SK-N-SH (cell line): ENCODE measurements around the gene MAMSTR. TPM values are rescaled to one million over a fixed set of nuclear protein-coding genes. Genes with fewer than 3 reads are reported as not detected.

Experiments
- CTCF ChIA-PET: fragments of 300-600, 350-600 bp; formaldehyde crosslinking; extraction: SDS; loops from one replicate; lab custom pipeline; 2021; lab: Yijun Ruan, JAX
- POLR2A ChIA-PET: fragments of 350-600 bp; sonication (Branson Sonifier 250); formaldehyde crosslinking; extraction: SDS; loops from one replicate; lab custom pipeline; 2020; ENCODE audit warnings: antibody characterized with exemption, inconsistent platforms; lab: Yijun Ruan, JAX
- DNase-seq: peaks from one replicate; pipeline ENCODE4 v3.0.0; 2012
- H2AFZ ChIP-seq: fragments of 200-600 bp; sonication (generic); 2 replicates; pipeline ENCODE4 v1.8.1; 2016; ENCODE audit warnings: antibody characterized with exemption, mild to moderate bottlenecking, low read depth
- H3F3A ChIP-seq: fragments of 200-600 bp; sonication (generic); replicated peaks from 2 replicates; pipeline ENCODE3; 2016; ENCODE audit warnings: antibody characterized with exemption, mild to moderate bottlenecking; ENCODE audit not compliant: insufficient read depth
- H3K27ac ChIP-seq, 2 experiments: fragments of 200-500 bp in 1 of 2; fragments of 200-600 bp in 1 of 2; sonication (Bioruptor generic) in 1 of 2; sonication (generic), shearing (Covaris generic) in 1 of 2; 2 replicates each; pipeline versions ENCODE4 v1.5.1 to v1.6.1; 2014 to 2016; ENCODE audit warnings: low read depth in 2 of 2, inconsistent platforms in 1 of 2, low read length in 1 of 2, mild to moderate bottlenecking in 1 of 2, mixed read lengths in 1 of 2
- H3K27me3 ChIP-seq: fragments of 200-600 bp; sonication (generic), shearing (Covaris generic); 2 replicates; pipeline ENCODE4 v1.6.1; 2016; ENCODE audit warnings: mixed run types; ENCODE audit not compliant: insufficient read depth
- H3K36me3 ChIP-seq, 2 experiments: fragments of 200-500 bp in 1 of 2; fragments of 200-600 bp in 1 of 2; sonication (Bioruptor generic) in 1 of 2; sonication (generic) in 1 of 2; replicated peaks in 1 of 2; 2 replicates each; pipeline versions ENCODE3 to v1.5.1; 2014 to 2016; ENCODE audit warnings: low read length in 1 of 2, mild to moderate bottlenecking in 1 of 2; ENCODE audit not compliant: insufficient read depth in 2 of 2, control insufficient read depth in 1 of 2
- H3K4me1 ChIP-seq, 2 experiments: fragments of 200-500 bp in 1 of 2; fragments of 200-600 bp in 1 of 2; sonication (Bioruptor generic) in 1 of 2; sonication (generic), shearing (Covaris generic) in 1 of 2; 2 replicates each; pipeline versions ENCODE4 v1.5.1 to v1.6.1; 2014 to 2016; ENCODE audit warnings: low read depth in 1 of 2, low read length in 1 of 2, mixed run types in 1 of 2; ENCODE audit not compliant: insufficient read depth in 2 of 2, control insufficient read depth in 1 of 2
- H3K4me2 ChIP-seq: fragments of 200-600 bp; sonication (generic), shearing (Covaris generic); 2 replicates; pipeline ENCODE4 v1.6.1; 2017; ENCODE audit warnings: mixed run types
- H3K4me3 ChIP-seq, 2 experiments: fragments of 200-500 bp in 1 of 2; fragments of 200-600 bp in 1 of 2; sonication (Bioruptor generic) in 1 of 2; sonication (generic), shearing (Covaris generic) in 1 of 2; 2 replicates each; pipeline versions ENCODE4 v1.5.1 to v1.8.1; 2014 to 2016; ENCODE audit warnings: low read depth in 2 of 2, inconsistent platforms in 1 of 2, low read length in 1 of 2, mild to moderate bottlenecking in 1 of 2, mixed read lengths in 1 of 2, moderate library complexity in 1 of 2
- H3K79me2 ChIP-seq: fragments of 200-600 bp; sonication (generic); 2 replicates; pipeline ENCODE4 v1.8.1; 2017; ENCODE audit warnings: mild to moderate bottlenecking; ENCODE audit not compliant: insufficient read depth
- H3K9ac ChIP-seq: fragments of 200-600 bp; sonication (generic); 2 replicates; pipeline ENCODE4 v1.6.1; 2017; ENCODE audit warnings: mixed run types
- H3K9me2 ChIP-seq: fragments of 200-600 bp; sonication (generic); 2 replicates; pipeline ENCODE4 v1.6.1; 2017; ENCODE audit warnings: mixed run types
- H3K9me3 ChIP-seq: fragments of 200-600 bp; sonication (generic); 2 replicates; pipeline ENCODE4 v1.6.1; 2017; ENCODE audit warnings: mixed run types, mild to moderate bottlenecking, moderate library complexity
- H4K20me1 ChIP-seq: fragments of 200-600 bp; sonication (generic); 2 replicates; pipeline ENCODE4 v1.6.1; 2017; ENCODE audit warnings: mild to moderate bottlenecking, mixed run types; ENCODE audit not compliant: insufficient read depth
- ELF1 ChIP-seq: IDR thresholded peaks from 2 replicates; pipeline ENCODE4 v1.4.0; 2012
- EP300 ChIP-seq, 2 experiments: IDR thresholded peaks; 2 replicates each; pipeline versions ENCODE4 v1.4.0 to v1.6.1; 2012; ENCODE audit warnings: borderline replicate concordance in 1 of 2, low read depth in 1 of 2, low read length in 1 of 2
- EZH2phosphoT487 ChIP-seq: fragments of 200-600 bp; sonication (generic); IDR thresholded peaks from 2 replicates; pipeline ENCODE4 v1.6.1; 2017; ENCODE audit warnings: low read depth, mixed run types, mild to moderate bottlenecking, antibody characterized with exemption, moderate library complexity, borderline replicate concordance
- FOXJ3 ChIP-seq: sonication (generic); formaldehyde crosslinking; IDR thresholded peaks from 2 replicates; pipeline ENCODE4 v1.5.1; 2020; ENCODE audit warnings: mild to moderate bottlenecking, missing genetic modification reagents
- FOXM1 ChIP-seq: IDR thresholded peaks from 2 replicates; pipeline ENCODE4 v1.4.0; 2012; ENCODE audit warnings: low read depth, mild to moderate bottlenecking
- JUND ChIP-seq: IDR thresholded peaks from 2 replicates; pipeline ENCODE4 v1.4.0; 2012
- MAX ChIP-seq: IDR thresholded peaks from 2 replicates; pipeline ENCODE4 v1.4.0; 2012; ENCODE audit warnings: low read depth
- MEF2A ChIP-seq: IDR thresholded peaks from 2 replicates; pipeline ENCODE4 v1.4.0; 2012; ENCODE audit warnings: low read depth, borderline replicate concordance
- NFIC ChIP-seq: IDR thresholded peaks from 2 replicates; pipeline ENCODE4 v1.4.0; 2012; ENCODE audit warnings: borderline replicate concordance
- RCOR1 ChIP-seq: fragments of 150-350 bp; IDR thresholded peaks from 2 replicates; pipeline ENCODE4 v1.6.1; 2017; ENCODE audit warnings: antibody characterized with exemption, low read length
- RFX5 ChIP-seq: IDR thresholded peaks from 2 replicates; pipeline ENCODE4 v1.6.1; 2012; ENCODE audit warnings: mild to moderate bottlenecking, improper control_type of control experiment, low read length
- TCF12 ChIP-seq: IDR thresholded peaks from 2 replicates; pipeline ENCODE4 v1.4.0; 2012
- USF1 ChIP-seq: IDR thresholded peaks from 2 replicates; pipeline ENCODE4 v1.4.0; 2012; ENCODE audit warnings: low read depth, borderline replicate concordance
- USF2 ChIP-seq: fragments of 150-350 bp; IDR thresholded peaks from 2 replicates; pipeline ENCODE4 v1.6.1; 2017; ENCODE audit warnings: antibody characterized with exemption, low read length, low read depth, borderline replicate concordance
- WGBS: methylation state at CpG from one replicate; pipeline ENCODE4 v1.1.6; 2017; ENCODE audit warnings: low lambda C conversion rate; 5-methylcytosine and 5-hydroxymethylcytosine counted together
- polyA plus RNA-seq, 3 experiments: library from polyadenylated mRNA; depleted of rRNA; stranded (reverse); fragments of >200 nt; gene quantifications; 2 replicates each; pipeline ENCODE4 v1.2.3, GENCODE V29; 2012

MAMSTR gene
- polyA plus RNA-seq, 1 of the 3 experiments (the other 2 are of a cell fraction), result 1.1 TPM

GRCh38 chr19:48702701-48703100, 16.8 kb downstream of the MAMSTR start:
- Histone ChIP-seq H3K9me3 (no peaks in the 10 kb centered on the region), H3K4me1 (peaks cover 0 to 5% of the 10 kb centered on the region in 2 experiments; a peak in 1 of 4 replicates), H3K9me2 (no peaks in the 10 kb centered on the region), H3K27ac (no peak overlapping the region), H3K4me2 (no peak overlapping the region), H3K36me3 (no peaks in the 10 kb centered on the region), H3K79me2 (no peaks in the 10 kb centered on the region), H3F3A (peaks cover 5% of the 10 kb centered on the region), H3K27me3 (no peaks in the 10 kb centered on the region), H3K9ac (no peak overlapping the region), H2AFZ (no peak overlapping the region), H3K4me3 (no peak overlapping the region), H4K20me1 (no peaks in the 10 kb centered on the region)
- POLR2A ChIA-PET, result interaction anchor here (0.6 kb wide), 1 partner anchor 41 kb away, joined by 3 read pairs; no protein-coding TSS in a partner anchor
- no peak for DNase-seq
- WGBS, result 90% methylated on average over 13 of the region's 13 CpGs
- TF ChIP-seq MEF2A (no peak), EZH2phosphoT487 (no peak), USF1 (no peak), EP300 (IDR thresholded peaks at IDR 0.05; ENCODE audit: borderline replicate concordance in 1 of 2, low read depth in 1 of 2, low read length in 1 of 2) (no peak), FOXJ3 (CRISPR knock-in tag) (no peak), TCF12 (no peak), ELF1 (no peak)
- CTCF ChIA-PET, result no interaction called here

- ChIA-PET POLR2A (interaction anchor here (0.6 to 0.9 kb wide), 2 partner anchors 13 to 18 kb away, joined by 3 to 4 read pairs; no protein-coding TSS in a partner anchor), CTCF (interaction anchor here (1.3 kb wide), 1 partner anchor 23 kb away, joined by 5 read pairs; no protein-coding TSS in a partner anchor)
- no peak overlapping the region for H3K9ac ChIP-seq
- TF ChIP-seq NFIC, result peak; percentile 73
- TF ChIP-seq RFX5, result no peak
- no peak for TF ChIP-seq RCOR1
- no peak for TF ChIP-seq FOXM1
- no peak for TF ChIP-seq USF2
- TF ChIP-seq MAX, result 0 out of 2 replicates have a peak, but pooled peaks have one; percentile 29
- no peak for TF ChIP-seq JUND
- H3K4me2 ChIP-seq, result no peak overlapping the region
- no peak overlapping the region for H3K4me3 ChIP-seq
- H2AFZ ChIP-seq, result no peak overlapping the region
- DNase-seq, result no peak
- H3K79me2 ChIP-seq, result no peaks in the 10 kb centered on the region
- H3K27me3 ChIP-seq, result no peaks in the 10 kb centered on the region
- peaks cover 0 to 5% of the 10 kb centered on the region in 2 experiments; a peak in 1 of 4 replicates for H3K4me1 ChIP-seq
- 55% methylated on average over 4 of the region's 4 CpGs for WGBS
- H3K9me2 ChIP-seq, result no peaks in the 10 kb centered on the region
- no peaks in the 10 kb centered on the region for H3K9me3 ChIP-seq
- H3K27ac ChIP-seq, result no peak overlapping the region
- peaks cover 5% of the 10 kb centered on the region for H3F3A ChIP-seq
- H3K36me3 ChIP-seq, result no peaks in the 10 kb centered on the region
- no peaks in the 10 kb centered on the region for H4K20me1 ChIP-seq
Observed at GRCh38 chr19:48698046-48698445, 21.5 kb downstream of the MAMSTR start.
